SIG-M5 treated with dmso at 0.1 percent for 504 hours (cell line): ENCODE measurements around the gene SURF6.
"Not testable (repeated sequence)": the region's sequence is repeated elsewhere in the genome, so short reads cannot be mapped to it uniquely, and the experiment has no call there.

Source experiments
- DNase-seq: peaks from one replicate; lab custom pipeline; 2025; ENCODE audit not compliant: unreplicated experiment; lab: John Stamatoyannopoulos, UW

The SURF6 gene

GRCh38 chr9:133301253-133302230 is 34.4 kb downstream of the SURF6 start:
- DNase-seq: no peak

- not testable (repeated sequence) for DNase-seq
Measured at GRCh38 chr9:133299996-133300395, 36.0 kb downstream of the SURF6 start.

GRCh38 chr9:133294257-133294656 is 41.7 kb downstream of the SURF6 start:
- DNase-seq: no peak

- no peak for DNase-seq
Measured at GRCh38 chr9:133290751-133291302, 45.2 kb downstream of the SURF6 start.

- no peak for DNase-seq
Measured at GRCh38 chr9:133286523-133286922, 49.5 kb downstream of the SURF6 start.

- DNase-seq: no peak
Measured at GRCh38 chr9:133285252-133285775, 50.7 kb downstream of the SURF6 start.

GRCh38 chr9:133284362-133284761 is 51.6 kb downstream of the SURF6 start:
- DNase-seq: no peak

- DNase-seq: not testable (repeated sequence)
Measured at GRCh38 chr9:133283255-133284032, 52.5 kb downstream of the SURF6 start.

GRCh38 chr9:133282464-133283238 is 53.3 kb downstream of the SURF6 start:
- DNase-seq: no peak

GRCh38 chr9:133280392-133280791 is 55.6 kb downstream of the SURF6 start:
- no peak for DNase-seq
